Measurements from ENCODE around the gene NRG3.

The NRG3 gene

DNA sequence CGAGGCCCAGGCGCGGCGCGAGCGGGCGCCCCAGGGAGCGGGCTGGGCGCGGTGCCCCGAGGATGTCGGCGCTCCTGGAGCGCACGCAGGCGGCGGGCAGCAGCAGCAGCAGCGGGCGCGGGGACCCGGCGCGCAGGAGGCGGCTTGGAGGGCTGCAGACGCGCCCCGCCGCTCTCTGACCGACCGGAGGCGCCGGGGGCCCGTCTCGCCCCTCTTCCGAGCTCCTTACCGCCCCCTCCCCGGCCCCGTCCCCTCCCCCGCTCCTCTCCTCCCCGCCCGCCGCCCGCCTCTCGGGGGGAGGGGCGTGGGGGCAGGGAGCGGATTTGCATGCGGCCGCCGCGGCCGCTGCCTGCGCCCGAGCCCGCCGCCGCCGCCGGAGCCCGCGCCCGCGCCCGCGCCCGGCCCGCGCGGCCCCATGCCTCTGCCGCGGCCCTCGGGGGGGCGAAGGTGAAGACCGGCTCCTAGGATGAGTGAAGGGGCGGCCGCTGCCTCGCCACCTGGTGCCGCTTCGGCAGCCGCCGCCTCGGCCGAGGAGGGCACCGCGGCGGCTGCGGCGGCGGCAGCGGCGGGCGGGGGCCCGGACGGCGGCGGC lies at the start of gene NRG3:
NRG3 (plus strand) TSS at position 320 of the 592 bp plus-strand sequence.
- DNase-seq (ENCODE audit: low read depth in 2 of 2), result no peak

DNA sequence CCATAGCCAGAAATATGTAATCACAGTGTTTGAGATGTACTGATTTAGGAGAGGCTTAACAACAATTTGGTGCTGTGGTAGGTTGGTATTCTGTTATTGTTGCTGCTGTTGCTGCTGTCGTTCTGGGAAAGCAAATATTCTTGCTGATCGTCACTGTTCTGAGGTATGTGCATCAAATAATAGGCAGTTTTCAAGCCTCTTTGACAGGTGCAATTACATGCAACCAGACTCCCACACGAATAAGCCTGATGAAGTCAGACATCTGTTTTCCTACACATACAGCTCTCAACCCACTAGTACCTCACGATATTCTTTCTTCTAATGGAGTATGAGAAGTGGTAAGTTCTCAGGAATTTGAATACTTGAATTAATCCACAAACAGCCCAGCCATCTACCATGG lies 46.7 kb upstream of the NRG3 start:
- no peak for DNase-seq (ENCODE audit: low read depth in 2 of 2)

DNA sequence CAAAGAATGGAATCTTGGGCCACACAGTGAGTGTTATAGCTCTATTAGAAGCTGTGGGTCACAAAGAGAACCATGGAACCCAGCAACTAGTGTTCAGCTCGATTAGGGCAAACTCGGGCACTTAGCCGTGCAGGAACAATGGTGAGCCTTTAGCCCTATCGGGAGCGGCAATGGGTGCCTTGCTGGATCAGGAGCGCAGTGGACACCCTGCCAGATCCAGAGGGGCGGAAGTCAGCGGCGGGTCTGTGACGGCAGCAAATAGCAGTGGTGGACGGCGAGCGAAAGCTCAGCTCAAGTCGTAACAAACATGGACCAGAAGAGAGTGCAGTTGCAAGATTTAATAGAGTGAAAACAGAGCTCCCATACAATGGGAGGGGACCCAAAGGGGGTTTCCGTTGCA lies 43.9 kb upstream of the NRG3 start:
- DNase-seq (ENCODE audit: low read depth in 2 of 2), result no peak

DNA sequence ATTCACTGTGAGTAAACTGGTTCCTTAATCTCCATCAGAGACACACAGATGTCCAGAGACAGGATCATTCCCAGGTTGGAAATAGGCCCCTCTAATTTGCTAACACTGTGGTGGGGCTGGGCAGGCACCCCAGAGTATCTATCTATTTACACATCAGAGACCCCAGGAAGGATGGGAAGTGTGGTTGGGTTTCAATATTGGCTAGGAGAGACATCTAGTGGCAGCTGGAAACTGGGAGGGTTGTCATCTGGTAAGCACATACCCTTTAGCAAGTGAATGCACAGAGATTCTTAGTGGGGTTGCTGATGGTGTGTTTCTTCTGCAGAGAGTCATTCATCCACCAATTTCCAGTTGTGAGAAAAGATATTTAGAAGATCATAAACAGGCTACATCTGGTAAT lies 36.0 kb upstream of the NRG3 start:
- no peak for DNase-seq (ENCODE audit: low read depth in 2 of 2)

DNA sequence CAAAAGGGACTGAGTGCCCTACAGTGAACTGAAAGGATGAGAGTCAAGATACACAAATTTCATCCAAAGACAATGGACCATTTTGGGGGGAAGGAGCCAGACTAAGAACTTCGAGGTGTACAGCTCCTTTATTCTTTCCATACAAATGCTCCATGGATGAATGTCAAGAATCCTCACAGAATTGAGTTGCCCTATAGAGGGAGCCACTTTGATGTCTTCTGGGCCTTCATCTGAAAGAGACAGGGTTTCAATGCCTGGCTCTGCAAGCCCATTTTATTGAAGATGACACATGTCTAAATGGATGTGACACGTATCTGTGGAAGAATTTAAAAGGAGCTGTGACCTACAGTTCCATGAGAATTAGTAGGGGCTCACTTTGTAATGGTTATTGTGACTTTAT lies 32.0 kb upstream of the NRG3 start:
- DNase-seq (ENCODE audit: low read depth in 2 of 2), result no peak

DNA sequence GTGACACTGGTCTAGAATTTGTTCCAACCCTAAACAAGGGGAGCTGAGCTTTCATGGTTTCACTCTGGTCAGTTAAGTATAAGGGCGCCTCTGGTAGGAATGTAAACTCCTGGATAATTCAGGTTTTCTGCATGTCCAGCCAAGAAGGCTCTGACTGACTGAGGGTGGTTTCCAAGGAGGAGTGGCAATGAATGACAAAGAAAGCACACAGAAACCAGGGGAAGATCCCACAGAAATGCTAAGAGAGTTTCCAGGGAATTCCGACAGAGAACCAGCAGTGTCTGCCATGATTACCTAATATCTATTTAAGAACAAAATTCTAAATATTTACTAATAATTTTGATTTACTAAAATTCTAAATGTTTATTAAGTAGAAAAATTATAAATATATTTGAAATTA lies 27.3 kb upstream of the NRG3 start:
- DNase-seq (ENCODE audit: low read depth in 2 of 2), result no peak

DNA sequence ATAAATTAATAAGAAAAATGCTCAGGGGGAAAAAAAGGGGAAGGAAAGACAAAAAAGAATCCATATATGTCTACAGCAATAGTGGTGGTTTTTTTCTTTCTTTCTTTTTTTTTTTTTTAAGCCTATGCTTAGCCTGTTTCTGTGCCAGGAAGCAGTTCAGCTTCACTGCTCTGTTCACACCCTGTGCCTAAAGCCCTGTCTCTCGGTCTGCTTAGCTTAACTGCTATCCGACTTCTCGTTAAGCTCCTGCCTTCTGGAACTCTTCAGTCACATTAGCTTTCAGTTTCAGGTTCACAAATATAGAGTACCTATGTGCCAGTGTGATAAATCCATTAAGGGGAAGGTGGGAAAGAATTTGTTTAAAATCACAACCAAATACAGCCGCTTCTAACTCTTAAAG lies 26.5 kb upstream of the NRG3 start:
- no peak for DNase-seq (ENCODE audit: low read depth in 2 of 2)

DNA sequence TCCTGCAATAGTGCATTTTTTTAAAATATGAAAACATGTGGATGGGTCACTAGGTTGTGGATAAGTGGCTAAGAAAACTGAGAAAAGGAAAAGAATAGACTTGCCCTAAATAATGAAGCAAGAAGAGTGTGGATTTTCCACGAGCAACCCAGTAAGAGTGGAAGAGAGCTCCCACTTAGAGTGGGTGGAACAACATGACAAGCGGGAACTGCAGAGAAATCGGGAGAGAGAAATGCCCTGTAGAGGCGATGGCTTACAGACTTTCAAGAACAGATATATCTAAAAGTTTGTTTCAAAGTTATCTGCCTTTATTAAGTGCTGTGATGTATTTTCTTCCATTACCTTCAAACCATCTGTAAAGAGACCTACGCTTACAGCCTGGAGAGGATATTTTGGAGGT lies 26.1 kb upstream of the NRG3 start:
- DNase-seq (ENCODE audit: low read depth in 2 of 2), result no peak

DNA sequence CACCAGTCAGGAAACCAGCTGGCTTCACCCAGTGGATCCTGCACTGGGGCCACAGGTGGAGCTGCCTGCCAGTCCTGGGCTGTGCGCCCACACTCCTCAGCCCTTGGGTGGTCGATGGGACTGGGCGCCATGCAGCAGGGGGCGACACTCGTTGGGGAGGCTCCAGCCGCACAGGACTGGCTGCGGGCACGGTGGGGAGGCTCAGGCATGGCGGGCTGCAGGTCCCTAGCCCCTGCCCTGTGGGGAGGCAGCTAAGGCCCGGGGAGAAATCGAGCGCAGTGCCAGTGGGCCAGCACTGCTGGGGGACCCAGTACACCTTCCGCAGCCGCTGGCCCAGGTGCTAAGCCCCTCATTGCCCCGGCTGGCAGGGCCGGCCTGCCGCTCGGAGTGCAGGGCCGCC lies 12.4 kb upstream of the NRG3 start:
- no peak for DNase-seq (ENCODE audit: low read depth in 2 of 2)

DNA sequence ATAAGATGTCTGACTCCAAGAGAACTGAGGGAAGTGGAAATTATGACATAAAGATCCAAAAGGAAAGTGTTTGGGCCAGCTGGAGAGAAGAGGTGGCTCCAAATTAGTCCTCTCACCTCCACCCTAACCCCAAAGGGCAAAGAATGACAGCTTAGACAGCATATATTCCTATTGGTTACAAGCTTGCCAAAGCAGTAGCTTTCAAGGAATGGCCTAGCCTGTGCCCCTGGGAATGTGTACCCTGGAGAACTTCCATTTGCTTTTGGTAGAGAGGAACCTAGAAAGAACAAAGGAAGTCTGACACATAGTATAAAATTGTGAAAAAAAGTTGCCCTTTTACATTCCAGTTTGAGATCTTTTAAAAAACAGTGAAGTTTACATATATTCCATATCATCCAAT lies 11.2 kb upstream of the NRG3 start:
- no peak for DNase-seq (ENCODE audit: low read depth in 2 of 2)

DNA sequence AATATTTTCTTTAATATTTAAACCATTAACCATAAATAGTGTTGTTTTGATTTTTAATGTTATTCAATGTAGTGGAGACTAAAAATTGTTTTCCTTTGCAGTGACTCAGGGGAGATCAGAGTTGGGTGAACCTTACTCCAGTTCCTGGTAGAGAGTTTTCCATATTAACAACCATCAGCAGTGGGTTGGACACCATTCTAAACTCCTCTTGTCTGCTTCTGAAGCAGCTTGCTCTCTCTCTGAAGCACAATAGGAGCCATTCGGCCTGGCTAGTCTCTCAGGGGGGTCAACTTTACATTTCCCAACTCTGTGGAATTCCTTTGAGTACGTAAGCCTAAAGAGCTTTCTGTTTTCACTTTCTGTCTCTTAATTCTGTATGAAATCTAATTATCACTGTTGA lies 9.4 kb upstream of the NRG3 start:
- no peak for DNase-seq (ENCODE audit: low read depth in 2 of 2)

DNA sequence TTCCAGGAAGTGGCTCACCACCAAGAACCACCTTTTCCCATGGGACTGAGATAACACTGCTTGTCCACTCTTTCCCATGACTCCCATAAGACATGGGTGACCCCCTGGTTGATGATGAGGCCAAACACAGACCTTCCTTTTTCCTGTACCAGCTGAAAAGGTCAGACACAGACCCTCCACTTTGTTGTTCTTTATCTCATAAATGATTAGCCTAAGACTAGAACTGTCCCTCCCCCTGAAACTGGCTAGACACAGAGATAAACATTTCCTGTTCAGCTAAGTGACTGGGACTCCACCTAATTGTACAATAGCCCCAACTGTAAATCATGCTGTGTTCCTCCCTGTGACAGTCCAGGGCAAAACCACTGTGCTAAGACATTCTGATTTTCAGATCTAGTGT lies 8.2 kb upstream of the NRG3 start:
- no peak for DNase-seq (ENCODE audit: low read depth in 2 of 2)

DNA sequence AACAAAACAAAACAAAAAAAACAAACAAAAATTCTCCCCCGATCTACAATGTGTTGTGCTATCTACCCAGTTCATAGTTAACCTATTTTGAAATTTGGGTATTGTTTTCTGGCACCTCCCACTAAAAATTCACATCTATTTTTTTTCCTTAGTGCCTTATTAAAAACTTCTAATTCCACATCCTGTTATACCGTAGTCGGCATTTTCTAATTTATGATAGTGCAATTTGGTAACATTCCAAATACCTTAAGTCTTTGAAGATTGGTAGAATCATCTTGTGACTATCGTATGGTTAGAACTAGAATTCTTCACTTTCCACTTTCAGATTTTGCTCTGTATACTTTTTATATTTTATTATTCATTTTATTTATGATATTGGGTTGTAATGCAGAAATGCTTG lies 4.5 kb upstream of the NRG3 start:
- DNase-seq (ENCODE audit: low read depth in 2 of 2), result no peak

DNA sequence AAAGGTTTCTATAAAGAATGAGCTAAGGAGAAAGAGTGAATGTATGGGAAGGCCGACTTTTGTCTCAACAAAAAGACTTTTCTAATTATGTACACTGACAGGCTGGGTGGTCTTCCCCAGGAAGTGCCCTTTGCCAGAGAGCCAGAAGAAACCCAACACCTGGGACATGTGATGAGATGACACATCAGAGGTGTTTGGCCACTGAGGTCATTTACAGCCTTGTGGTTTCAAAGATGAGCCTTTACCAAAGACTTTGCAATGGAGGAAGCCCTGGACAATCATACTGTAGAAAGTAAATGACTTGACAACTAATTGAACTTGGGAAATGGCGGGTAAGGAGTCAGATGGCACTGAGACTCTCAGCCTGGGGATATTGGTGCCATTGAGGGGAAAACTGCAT lies 3.4 kb upstream of the NRG3 start:
- no peak for DNase-seq (ENCODE audit: low read depth in 2 of 2)

DNA sequence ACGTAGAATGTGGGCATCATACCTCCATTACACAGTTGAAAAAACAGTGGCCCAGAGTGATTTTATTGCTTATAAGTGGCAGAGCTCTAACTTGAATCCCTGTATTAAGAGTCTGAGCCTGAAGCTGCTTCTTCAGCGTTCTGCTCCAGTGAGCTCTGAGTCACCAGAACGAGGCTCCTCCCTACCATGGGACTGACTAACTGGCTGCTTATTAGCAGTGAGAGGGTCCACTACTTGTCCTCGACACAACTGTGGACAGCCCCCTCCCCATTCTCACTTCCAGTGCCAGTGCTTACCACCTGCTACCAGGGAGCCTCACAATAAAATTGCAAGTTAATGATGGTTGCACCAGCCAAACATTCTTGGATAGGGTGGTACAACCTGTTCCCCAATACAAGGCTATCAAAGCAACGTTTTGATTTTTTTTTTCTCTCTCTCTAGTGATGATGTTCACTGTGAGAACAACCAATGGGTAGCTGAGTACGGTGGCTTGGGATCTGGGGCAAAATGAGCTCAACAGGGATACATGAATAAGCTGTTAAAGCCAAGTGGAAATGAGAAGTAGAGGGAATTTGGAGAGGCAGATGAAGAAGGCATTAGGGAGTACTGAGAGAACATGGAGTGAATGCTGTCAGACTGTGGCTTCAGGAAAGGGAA lies 2.7 kb upstream of the NRG3 start:
- no peak for DNase-seq (ENCODE audit: low read depth in 2 of 2)

DNA sequence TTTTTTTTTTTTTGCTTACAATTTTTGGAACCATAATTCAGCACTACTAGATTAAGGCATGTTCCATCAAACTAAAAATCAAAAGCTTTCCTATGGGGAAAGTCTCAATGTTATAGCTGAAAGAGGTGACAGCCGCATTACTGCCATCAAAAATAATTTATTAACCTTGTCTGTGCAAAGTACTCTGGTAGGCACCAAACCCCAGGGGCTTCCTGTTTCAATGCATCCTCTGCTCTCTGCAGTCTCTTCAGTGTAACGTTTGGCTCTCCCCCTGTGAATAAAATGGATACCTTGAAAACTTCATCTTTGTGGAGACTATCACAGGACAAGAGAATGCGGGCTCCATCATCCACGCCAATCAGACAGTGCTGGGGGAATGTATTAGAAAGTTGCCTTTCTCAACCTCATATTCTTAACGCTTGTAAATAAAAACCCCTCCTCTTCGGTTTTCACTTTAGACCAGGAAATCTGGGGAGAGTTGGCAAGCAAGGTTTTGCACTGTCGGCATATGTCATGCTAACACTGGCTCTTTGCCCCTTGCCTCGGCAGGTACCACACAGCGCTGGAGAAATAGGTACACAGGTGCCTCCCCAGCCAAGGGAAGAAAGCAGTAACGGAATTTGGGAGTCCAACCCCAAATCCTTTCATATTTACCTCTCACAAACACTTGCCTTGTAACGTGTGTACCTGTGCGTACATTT lies 1.6 kb upstream of the NRG3 start:
- DNase-seq (ENCODE audit: low read depth in 2 of 2), result no peak

DNA sequence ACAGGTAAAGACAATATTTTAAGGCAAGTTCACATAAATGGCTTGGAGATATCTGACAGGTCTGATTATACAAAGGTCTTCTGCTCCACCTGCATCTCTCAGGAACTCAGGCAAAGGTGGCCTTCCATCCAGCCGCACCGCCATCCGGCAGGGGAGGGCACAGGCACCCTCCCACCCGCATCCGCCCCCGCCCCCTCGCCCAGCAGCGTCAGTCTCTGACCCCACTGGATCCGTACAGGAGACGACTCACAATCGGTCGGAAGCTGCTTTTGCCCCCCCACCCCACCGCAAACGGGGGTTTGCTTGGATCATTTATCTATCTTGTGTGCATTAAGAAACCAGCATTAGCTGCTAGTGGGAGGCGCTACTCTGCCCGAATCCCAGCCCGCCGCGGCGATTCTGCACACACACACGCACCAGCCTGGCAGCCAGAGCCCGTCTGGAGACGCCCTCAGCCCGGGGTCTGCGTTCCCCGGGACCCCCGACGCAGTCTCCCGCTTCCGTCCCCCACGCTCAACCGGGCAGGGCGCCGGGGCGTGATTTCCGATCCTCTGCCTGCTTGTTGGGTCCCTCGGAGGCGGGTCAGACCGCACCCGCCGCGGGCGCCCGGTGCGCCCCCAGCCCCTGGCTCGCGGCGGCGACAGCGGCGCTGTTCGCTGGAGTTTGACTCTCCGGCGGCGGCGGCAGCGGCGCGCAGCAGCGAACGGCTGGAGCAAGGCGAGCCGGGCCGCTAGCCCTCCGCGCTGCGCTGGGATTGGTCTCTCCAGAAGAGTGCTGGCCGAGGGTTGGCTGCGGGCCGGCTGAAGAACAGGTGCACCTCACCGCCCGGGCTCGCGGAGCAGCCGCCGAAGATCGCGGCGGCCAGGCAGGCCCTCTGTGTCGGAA lies 820 bp upstream of the NRG3 start:
- DNase-seq (ENCODE audit: low read depth in 2 of 2), result no peak

DNA sequence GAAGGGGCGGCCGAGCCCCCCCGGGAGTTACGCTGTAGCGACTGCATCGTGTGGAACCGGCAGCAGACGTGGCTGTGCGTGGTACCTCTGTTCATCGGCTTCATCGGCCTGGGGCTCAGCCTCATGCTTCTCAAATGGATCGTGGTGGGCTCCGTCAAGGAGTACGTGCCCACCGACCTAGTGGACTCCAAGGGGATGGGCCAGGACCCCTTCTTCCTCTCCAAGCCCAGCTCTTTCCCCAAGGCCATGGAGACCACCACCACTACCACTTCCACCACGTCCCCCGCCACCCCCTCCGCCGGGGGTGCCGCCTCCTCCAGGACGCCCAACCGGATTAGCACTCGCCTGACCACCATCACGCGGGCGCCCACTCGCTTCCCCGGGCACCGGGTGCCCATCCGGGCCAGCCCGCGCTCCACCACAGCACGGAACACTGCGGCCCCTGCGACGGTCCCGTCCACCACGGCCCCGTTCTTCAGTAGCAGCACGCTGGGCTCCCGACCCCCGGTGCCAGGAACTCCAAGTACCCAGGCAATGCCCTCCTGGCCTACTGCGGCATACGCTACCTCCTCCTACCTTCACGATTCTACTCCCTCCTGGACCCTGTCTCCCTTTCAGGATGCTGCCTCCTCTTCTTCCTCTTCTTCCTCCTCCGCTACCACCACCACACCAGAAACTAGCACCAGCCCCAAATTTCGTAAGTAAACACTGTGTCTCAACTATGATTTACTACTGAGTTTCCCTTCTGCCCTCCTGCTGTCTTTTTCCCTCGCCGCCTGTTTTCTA lies 666 bp downstream of the NRG3 start:
- DNase-seq (ENCODE audit: low read depth in 2 of 2), result no peak

DNA sequence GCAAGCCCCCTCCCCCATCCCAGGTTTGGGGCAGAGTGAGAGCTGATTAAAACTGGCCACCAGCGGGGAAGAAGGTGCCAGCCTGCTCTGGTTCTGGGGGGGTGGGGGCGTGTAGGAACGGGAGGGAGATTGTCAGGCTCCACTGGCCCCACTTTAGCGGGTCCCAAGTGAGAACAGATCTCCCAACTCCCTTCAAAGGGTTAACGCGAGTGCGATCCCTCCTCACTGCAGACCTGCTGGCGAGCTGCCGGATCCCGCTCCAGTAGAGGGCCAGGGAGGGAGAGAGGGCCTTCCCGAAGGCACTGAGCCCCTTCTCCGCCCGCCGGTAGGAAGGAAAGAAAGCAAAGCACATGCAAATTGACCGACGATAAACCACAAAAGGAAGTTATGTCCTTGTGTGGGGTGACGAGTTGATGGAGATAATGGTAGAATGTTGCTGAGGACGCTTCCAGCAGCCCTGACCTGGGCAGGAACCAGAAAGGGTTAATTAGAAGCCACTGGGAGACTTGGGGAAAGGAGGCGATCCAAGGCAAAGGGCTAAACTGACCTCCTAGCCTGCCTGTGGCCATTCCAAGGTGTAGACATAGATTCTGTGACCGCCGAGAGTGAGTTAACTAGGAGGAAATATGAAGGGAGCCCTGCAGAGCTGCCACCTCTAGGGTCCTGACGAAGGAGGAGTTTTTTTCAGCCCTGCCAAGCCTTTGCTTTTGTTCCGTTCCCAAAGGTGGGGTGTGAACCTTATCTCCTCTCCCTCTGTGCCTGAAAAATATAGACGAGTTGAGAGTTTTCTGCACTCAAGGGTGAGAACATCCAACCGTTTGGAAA lies 1.5 kb downstream of the NRG3 start:
- no peak for DNase-seq (ENCODE audit: low read depth in 2 of 2)

DNA sequence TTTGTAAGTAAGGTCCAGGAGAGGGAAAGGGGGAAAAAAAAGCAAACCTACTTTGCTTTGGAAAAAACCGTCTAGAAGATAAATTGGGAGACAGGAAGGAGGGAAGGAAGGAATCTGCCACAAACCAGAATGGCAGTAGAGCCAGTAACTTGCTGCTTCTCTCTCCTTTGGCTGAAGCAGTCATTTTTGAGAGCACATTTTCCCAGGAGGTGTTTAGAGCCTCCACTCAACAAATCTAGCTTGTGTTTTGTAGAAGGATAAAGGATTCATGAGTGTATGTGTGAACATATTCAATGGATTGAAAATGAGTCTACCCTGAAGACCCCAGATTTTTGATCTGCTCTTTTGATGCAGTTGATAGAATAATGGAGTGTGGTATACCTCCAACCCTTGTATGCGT lies 2.6 kb downstream of the NRG3 start:
- no peak for DNase-seq (ENCODE audit: low read depth in 2 of 2)

DNA sequence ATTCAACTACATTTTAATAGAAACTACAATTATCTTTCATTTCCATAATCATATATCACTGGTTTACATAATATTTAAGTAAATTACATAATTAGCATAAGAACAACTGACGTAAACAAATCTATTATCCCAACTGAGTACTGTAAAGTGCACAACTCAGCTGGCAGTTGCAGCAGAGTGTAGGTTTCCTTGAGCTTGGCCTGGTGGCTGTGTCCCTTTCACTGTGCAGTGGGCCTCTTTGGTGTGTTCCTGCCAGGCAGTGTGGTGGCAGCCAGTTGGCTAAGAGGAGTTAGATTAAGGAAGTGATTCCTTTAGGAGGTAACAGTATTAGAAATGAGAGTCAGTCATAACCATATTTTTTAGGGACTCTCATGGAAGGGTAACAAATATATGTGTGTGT lies 7.0 kb downstream of the NRG3 start:
- no peak for DNase-seq (ENCODE audit: low read depth in 2 of 2)
